GM19351 (cell line): Measurements from ENCODE around the gene OR52I2.

Experiments
- ATAC-seq: cut with Tn5 transposase; IDR thresholded peaks from one replicate; pipeline ENCODE4 v1.9.1; 2021; ENCODE audit warnings: mild to moderate bottlenecking, moderate library complexity; ENCODE audit not compliant: unreplicated experiment

Gene OR52I2

GRCh38 chr11:4607781-4608666, 26.5 kb downstream of the OR52I2 start, which contains the start of gene TRIM68:
Gene TRIM68 (minus strand): TSS chr11:4608231. CDS start chr11:4605504, 2,727 bp downstream.
- ATAC-seq, result peak; percentile 99

- ATAC-seq, result no peak
Observed at GRCh38 chr11:4610258-4610935, 28.9 kb downstream of the OR52I2 start.

- no peak for ATAC-seq
Observed at GRCh38 chr11:4611986-4612385, 30.4 kb downstream of the OR52I2 start.

GRCh38 chr11:4615856-4616444, 34.4 kb downstream of the OR52I2 start:
- ATAC-seq, result no peak

- ATAC-seq, result no peak
Observed at GRCh38 chr11:4619514-4619913, 38.0 kb downstream of the OR52I2 start.

- peak; percentile 89 for ATAC-seq
Observed at GRCh38 chr11:4626207-4627099, 44.9 kb downstream of the OR52I2 start.

- no peak for ATAC-seq
Observed at GRCh38 chr11:4636136-4636535, 54.6 kb downstream of the OR52I2 start.

- peak; percentile 94 for ATAC-seq
Observed at GRCh38 chr11:4636962-4637661, 55.6 kb downstream of the OR52I2 start, which contains the start of gene OR51D1. Gene OR51D1 (plus strand): TSS chr11:4637477. CDS start chr11:4639791, 2,314 bp downstream.

- no peak for ATAC-seq
Observed at GRCh38 chr11:4637662-4638047, 56.1 kb downstream of the OR52I2 start.

GRCh38 chr11:4639931-4640330, 58.4 kb downstream of the OR52I2 start:
- ATAC-seq, result no peak

GRCh38 chr11:4641501-4641900, 60.0 kb downstream of the OR52I2 start:
- ATAC-seq, result no peak

GRCh38 chr11:4642043-4642442, 60.5 kb downstream of the OR52I2 start:
- no peak for ATAC-seq
